ENCODE measurements around the gene MRO. TPM values are rescaled to one million over a fixed set of nuclear protein-coding genes. Genes with fewer than 3 reads are reported as not detected.
"Not testable (repeated sequence)": the region's sequence is repeated elsewhere in the genome, so short reads cannot be mapped to it uniquely, and the experiment has no call there.

The MRO gene
- total and polyA plus RNA-seq, 12 donors, result 0.67 to 9.4 (median 3.3) TPM

- no peaks in the 10 kb centered on the region for H3K4me1 ChIP-seq (replicated peaks in 1 of 2)
- 63 to 81% (median 77%) methylated on average over 3 to 4 of the region's 4 CpGs for WGBS, 4 donors
- no peak overlapping the region for H3K4me3 ChIP-seq
- no peaks in the 10 kb centered on the region for H3K27me3 ChIP-seq
- TF ChIP-seq CTCF (IDR thresholded peaks at IDR 0.05) (no peak), POLR2A (IDR thresholded peaks at IDR 0.05) (no peak)
- DNase-seq, result no peak
- H3K27ac ChIP-seq, result no peak overlapping the region
- no peaks in the 10 kb centered on the region for H3K36me3 ChIP-seq (replicated peaks in 1 of 2)
- intact Hi-C loops (cut with DNase I), result no loop called here
- H3K9me3 ChIP-seq (replicated peaks in 1 of 3), result no peaks in the 10 kb centered on the region
These were observed 29.6 kb downstream of the MRO start for GRCh38 chr18:50790241-50790640.

GRCh38 chr18:50788284-50788683, 31.5 kb downstream of the MRO start:
- no peak overlapping the region for H3K4me3 ChIP-seq
- no peaks in the 10 kb centered on the region for H3K9me3 ChIP-seq (replicated peaks in 1 of 3)
- WGBS, 4 donors, result 70 to 83% (median 78%) methylated on average over 6 of the region's 6 CpGs
- no peaks in the 10 kb centered on the region for H3K27me3 ChIP-seq
- no peaks in the 10 kb centered on the region for H3K4me1 ChIP-seq (replicated peaks in 1 of 2)
- no peak for TF ChIP-seq POLR2A (IDR thresholded peaks at IDR 0.05)
- H3K36me3 ChIP-seq (replicated peaks in 1 of 2), result no peaks in the 10 kb centered on the region
- intact Hi-C loops (cut with DNase I), result loop anchor here in 1 of 2 donors (10.0 kb wide), 1 partner anchor 283 kb away; no protein-coding TSS in a partner anchor
- H3K27ac ChIP-seq, result no peak overlapping the region
- DNase-seq, result no peak

GRCh38 chr18:50786864-50787263, 33.0 kb downstream of the MRO start:
- intact Hi-C loops (cut with DNase I), result loop anchor here in 1 of 2 donors (10.0 kb wide), 1 partner anchor 282 kb away; no protein-coding TSS in a partner anchor
- H3K27me3 ChIP-seq, result no peaks in the 10 kb centered on the region

GRCh38 chr18:50783553-50783952, 36.3 kb downstream of the MRO start:
- no peaks in the 10 kb centered on the region for H3K9me3 ChIP-seq (replicated peaks in 1 of 3)
- 58 to 94% (median 59%) methylated on average over 2 to 3 of the region's 3 CpGs for WGBS, 4 donors
- H3K27me3 ChIP-seq, result no peaks in the 10 kb centered on the region

More at GRCh38 chr18:50786864-50787263, 33.0 kb downstream of the MRO start:
- 91 to 96% (median 92%) methylated on average over 3 of the region's 3 CpGs for WGBS, 4 donors
- Histone ChIP-seq H3K27ac (no peak overlapping the region), H3K9me3 (replicated peaks in 1 of 3) (no peaks in the 10 kb centered on the region), H3K4me3 (no peak overlapping the region), H3K4me1 (replicated peaks in 1 of 2) (no peaks in the 10 kb centered on the region), H3K36me3 (replicated peaks in 1 of 2) (no peaks in the 10 kb centered on the region)
- TF ChIP-seq CTCF (IDR thresholded peaks at IDR 0.05) (no peak), POLR2A (IDR thresholded peaks at IDR 0.05) (no peak)
- no peak for DNase-seq

GRCh38 chr18:50779021-50779420, 40.8 kb downstream of the MRO start:
- DNase-seq; H3K27ac ChIP-seq; intact Hi-C loops (cut with DNase I); H3K4me3 ChIP-seq; H3K27me3 ChIP-seq; H3K4me1 ChIP-seq (replicated peaks in 1 of 2); H3K9me3 ChIP-seq (replicated peaks in 1 of 3); H3K36me3 ChIP-seq (replicated peaks in 1 of 2): not testable (repeated sequence)
- 83 to 93% (median 87%) methylated on average over 3 of the region's 3 CpGs for WGBS, 4 donors

More at GRCh38 chr18:50783553-50783952, 36.3 kb downstream of the MRO start:
- TF ChIP-seq CTCF (IDR thresholded peaks at IDR 0.05) (no peak), POLR2A (IDR thresholded peaks at IDR 0.05) (no peak)
- intact Hi-C loops (cut with DNase I), result loop anchor here in 1 of 2 donors (10.0 kb wide), 1 partner anchor 279 kb away; no protein-coding TSS in a partner anchor
- Histone ChIP-seq H3K4me1 (replicated peaks in 1 of 2) (no peaks in the 10 kb centered on the region), H3K36me3 (replicated peaks in 1 of 2) (no peaks in the 10 kb centered on the region), H3K27ac (no peak overlapping the region), H3K4me3 (no peak overlapping the region)
- no peak for DNase-seq

Measured in adrenal gland (tissue), 12 donors.